ENCODE results near the gene HVCN1. TPM values are rescaled to one million over a fixed set of nuclear protein-coding genes. Genes with fewer than 3 reads are reported as not detected.
A peak's percentile ranks its signal among the peaks of the same experiment; 100 is the strongest.

HVCN1 gene
- total and polyA plus RNA-seq, 2 of the 13 experiments (the other 11 are each of a cell fraction or from before 2014, with no cell fraction given): 0.49 to 1.3 TPM

- no peak for TF ChIP-seq ZNF607 (CRISPR knock-in tag; IDR thresholded peaks at IDR 0.05; ENCODE audit: borderline replicate concordance)
- peak; percentile 78; the same call in 1 of the 2 replicates for TF ChIP-seq ZNF121 (CRISPR knock-in tag; IDR thresholded peaks at IDR 0.05)
- TF ChIP-seq ETV5 (CRISPR knock-in tag; IDR thresholded peaks at IDR 0.05; ENCODE audit: borderline replicate concordance): 0 out of 2 replicates have a peak, but pooled peaks have one; percentile 13
- TF ChIP-seq SAP130 (CRISPR knock-in tag; IDR thresholded peaks at IDR 0.05; ENCODE audit: low read depth): 0 out of 2 replicates have a peak, but pooled peaks have one; percentile 17
- TF ChIP-seq THAP11 (CRISPR knock-in tag; IDR thresholded peaks at IDR 0.05): 0 out of 2 replicates have a peak, but pooled peaks have one; percentile 16
- no peak for TF ChIP-seq SOX6 (IDR thresholded peaks at IDR 0.05)
- 0 out of 2 replicates have a peak, but pooled peaks have one; percentile 28 for TF ChIP-seq SOX6 (CRISPR knock-in tag; IDR thresholded peaks at IDR 0.05)
- 0 out of 2 replicates have a peak, but pooled peaks have one; percentile 20 for TF ChIP-seq NR2C2 (CRISPR knock-in tag; IDR thresholded peaks at IDR 0.05; ENCODE audit: borderline replicate concordance)
- peak; percentile 52; the same call in 1 of the 2 replicates for TF ChIP-seq ZFX (CRISPR knock-in tag; IDR thresholded peaks at IDR 0.05; ENCODE audit: low read depth)
- TF ChIP-seq PAXIP1 (CRISPR knock-in tag; conservative IDR thresholded peaks at IDR 0.05): no peak
- 0 out of 2 replicates have a peak, but pooled peaks have one; percentile 22 for TF ChIP-seq YEATS4 (CRISPR knock-in tag; IDR thresholded peaks at IDR 0.05; ENCODE audit: borderline replicate concordance)
- TF ChIP-seq MAX (IDR thresholded peaks at IDR 0.05): peak; percentile 66
- no peak for TF ChIP-seq REXO4 (CRISPR knock-in tag; IDR thresholded peaks at IDR 0.05; ENCODE audit: borderline replicate concordance)
- TF ChIP-seq BORCS8-MEF2B (CRISPR knock-in tag; IDR thresholded peaks at IDR 0.05): peak; percentile 67
- no peak for TF ChIP-seq EHMT2 (IDR thresholded peaks at IDR 0.05; ENCODE audit: borderline replicate concordance, low read depth, low read length)
- no peak for TF ChIP-seq PHF21A (CRISPR knock-in tag; IDR thresholded peaks at IDR 0.05)
- TF ChIP-seq BHLHE40 (IDR thresholded peaks at IDR 0.05; ENCODE audit: low read length): no peak
- TF ChIP-seq, protein P1, sequence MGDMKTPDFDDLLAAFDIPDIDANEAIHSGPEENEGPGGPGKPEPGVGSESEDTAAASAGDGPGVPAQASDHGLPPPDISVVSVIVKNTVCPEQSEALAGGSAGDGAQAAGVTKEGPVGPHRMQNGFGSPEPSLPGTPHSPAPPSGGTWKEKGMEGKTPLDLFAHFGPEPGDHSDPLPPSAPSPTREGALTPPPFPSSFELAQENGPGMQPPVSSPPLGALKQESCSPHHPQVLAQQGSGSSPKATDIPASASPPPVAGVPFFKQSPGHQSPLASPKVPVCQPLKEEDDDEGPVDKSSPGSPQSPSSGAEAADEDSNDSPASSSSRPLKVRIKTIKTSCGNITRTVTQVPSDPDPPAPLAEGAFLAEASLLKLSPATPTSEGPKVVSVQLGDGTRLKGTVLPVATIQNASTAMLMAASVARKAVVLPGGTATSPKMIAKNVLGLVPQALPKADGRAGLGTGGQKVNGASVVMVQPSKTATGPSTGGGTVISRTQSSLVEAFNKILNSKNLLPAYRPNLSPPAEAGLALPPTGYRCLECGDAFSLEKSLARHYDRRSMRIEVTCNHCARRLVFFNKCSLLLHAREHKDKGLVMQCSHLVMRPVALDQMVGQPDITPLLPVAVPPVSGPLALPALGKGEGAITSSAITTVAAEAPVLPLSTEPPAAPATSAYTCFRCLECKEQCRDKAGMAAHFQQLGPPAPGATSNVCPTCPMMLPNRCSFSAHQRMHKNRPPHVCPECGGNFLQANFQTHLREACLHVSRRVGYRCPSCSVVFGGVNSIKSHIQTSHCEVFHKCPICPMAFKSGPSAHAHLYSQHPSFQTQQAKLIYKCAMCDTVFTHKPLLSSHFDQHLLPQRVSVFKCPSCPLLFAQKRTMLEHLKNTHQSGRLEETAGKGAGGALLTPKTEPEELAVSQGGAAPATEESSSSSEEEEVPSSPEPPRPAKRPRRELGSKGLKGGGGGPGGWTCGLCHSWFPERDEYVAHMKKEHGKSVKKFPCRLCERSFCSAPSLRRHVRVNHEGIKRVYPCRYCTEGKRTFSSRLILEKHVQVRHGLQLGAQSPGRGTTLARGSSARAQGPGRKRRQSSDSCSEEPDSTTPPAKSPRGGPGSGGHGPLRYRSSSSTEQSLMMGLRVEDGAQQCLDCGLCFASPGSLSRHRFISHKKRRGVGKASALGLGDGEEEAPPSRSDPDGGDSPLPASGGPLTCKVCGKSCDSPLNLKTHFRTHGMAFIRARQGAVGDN (CRISPR knock-in tag; IDR thresholded peaks at IDR 0.05): peak; percentile 73
- no peak for TF ChIP-seq ZNF598 (CRISPR knock-in tag; IDR thresholded peaks at IDR 0.05; ENCODE audit: borderline replicate concordance)
- TF ChIP-seq ZMYM2 (CRISPR knock-in tag; IDR thresholded peaks at IDR 0.05): no peak
- TF ChIP-seq, protein P2, sequence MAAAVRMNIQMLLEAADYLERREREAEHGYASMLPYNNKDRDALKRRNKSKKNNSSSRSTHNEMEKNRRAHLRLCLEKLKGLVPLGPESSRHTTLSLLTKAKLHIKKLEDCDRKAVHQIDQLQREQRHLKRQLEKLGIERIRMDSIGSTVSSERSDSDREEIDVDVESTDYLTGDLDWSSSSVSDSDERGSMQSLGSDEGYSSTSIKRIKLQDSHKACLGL (CRISPR knock-in tag; IDR thresholded peaks at IDR 0.05): peak; percentile 49; the same call in 1 of the 2 replicates
These were observed 589 bp upstream of the HVCN1 start (continued) for GRCh38 chr12:110689281-110690126.
